HepG2 (cell line): ENCODE results near the gene PDZD7. TPM values are rescaled to one million over a fixed set of nuclear protein-coding genes. Genes with fewer than 3 reads are reported as not detected.

Experiments used
- FIP1L1 ChIP-seq: fragments of 200-400 bp; formaldehyde crosslinking; IDR thresholded peaks from 2 replicates; pipeline ENCODE4 v1.6.1; 2018; ENCODE audit warnings: low read depth, mild to moderate bottlenecking, low read length, moderate library complexity, borderline replicate concordance; ENCODE audit not compliant: insufficient read depth
- HMG20B ChIP-seq: conservative IDR thresholded peaks from 2 replicates; pipeline ENCODE4 v1.6.1; 2016; ENCODE audit warnings: missing genetic modification reagents, missing compliant biosample characterization
- KLF6 ChIP-seq: IDR thresholded peaks from 2 replicates; pipeline ENCODE4 v1.8.0; 2016; ENCODE audit warnings: missing biosample characterization, missing genetic modification reagents
- MED1 ChIP-seq: sonication (generic); formaldehyde crosslinking; IDR thresholded peaks from 2 replicates; pipeline ENCODE4 v1.4.0; 2020; ENCODE audit warnings: missing genetic modification reagents
- MXI1 ChIP-seq: IDR thresholded peaks from 3 replicates; pipeline ENCODE4 v1.6.1; 2012; ENCODE audit warnings: low read depth, low read length, inconsistent platforms, borderline replicate concordance
- TCF12 ChIP-seq, 2 experiments: fragments of 450-650 bp in 1 of 2; sonication (generic) in 1 of 2; formaldehyde crosslinking in 1 of 2; IDR thresholded peaks; 2 replicates each; pipeline versions ENCODE4 v1.6.1 to v1.8.0; 2017 to 2022; ENCODE audit warnings: antibody characterized with exemption in 1 of 2, mild to moderate bottlenecking in 1 of 2, missing genetic modification reagents in 1 of 2, moderate library complexity in 1 of 2
- ZBTB20 ChIP-seq: sonication (generic); formaldehyde crosslinking; IDR thresholded peaks from 2 replicates; pipeline ENCODE4 v1.8.1; 2023; ENCODE audit warnings: missing genetic modification reagents, low read depth, mild to moderate bottlenecking, borderline replicate concordance
- ZFX ChIP-seq: sonication (generic); formaldehyde crosslinking; IDR thresholded peaks from 2 replicates; pipeline ENCODE4 v1.4.0; 2020; ENCODE audit warnings: mild to moderate bottlenecking, low read depth, missing genetic modification reagents, moderate library complexity
- ZNF333 ChIP-seq: sonication (generic); formaldehyde crosslinking; IDR thresholded peaks from 2 replicates; pipeline ENCODE4 v1.4.0; 2020; ENCODE audit warnings: mild to moderate bottlenecking, missing genetic modification reagents, borderline replicate concordance
- ZNF558 ChIP-seq: sonication (generic); formaldehyde crosslinking; IDR thresholded peaks from 2 replicates; pipeline ENCODE4 v1.9.0; 2022; ENCODE audit warnings: mild to moderate bottlenecking, missing genetic modification reagents, borderline replicate concordance
- ZNF747 ChIP-seq: sonication (generic); formaldehyde crosslinking; IDR thresholded peaks from 2 replicates; pipeline ENCODE4 v1.8.1; 2023; ENCODE audit warnings: missing genetic modification reagents, mild to moderate bottlenecking, borderline replicate concordance
- ZNF879 ChIP-seq: sonication (generic); formaldehyde crosslinking; IDR thresholded peaks from 2 replicates; pipeline ENCODE4 v1.8.1; 2023; ENCODE audit warnings: missing genetic modification reagents
- polyA plus RNA-seq, 8 experiments: library from polyadenylated mRNA; depleted of rRNA in 3 of 8; stranded (reverse) in 7 of 8; unstranded in 1 of 8; fragments of >200 nt; fragmentation: Illumina TruSeq in 4 of 8; extraction: Trizol in 4 of 8; gene quantifications; 2 replicates each; pipeline versions ENCODE4 v1.2.1 to v1.2.3, GENCODE V29; 2011 to 2016; ENCODE audit warnings: low read depth in 4 of 8, missing spikeins in 1 of 8, mixed read lengths in 1 of 8; ENCODE audit not compliant: insufficient read depth in 1 of 8
- total RNA-seq, 5 experiments: library from RNA; depleted of rRNA; stranded (reverse); fragments of >200 nt; fragmentation: Illumina TruSeq; extraction: Trizol; gene quantifications; 2 replicates each; pipeline ENCODE4 v1.2.3, GENCODE V29; 2016; ENCODE audit warnings: low read depth in 1 of 5
- TF ChIP-seq, protein P1 (sequence below): sonication (generic); formaldehyde crosslinking; IDR thresholded peaks from 2 replicates; pipeline ENCODE4 v1.8.1; 2022; ENCODE audit warnings: low read depth, mild to moderate bottlenecking, missing genetic modification reagents
- TF ChIP-seq, protein P2 (sequence below): sonication (generic); formaldehyde crosslinking; IDR thresholded peaks from 2 replicates; pipeline ENCODE4 v1.8.1; 2023; ENCODE audit warnings: mild to moderate bottlenecking, moderate library complexity, missing genetic modification reagents
- TF ChIP-seq, protein P3 (sequence below): sonication (generic); formaldehyde crosslinking; conservative IDR thresholded peaks from 2 replicates; pipeline ENCODE4 v1.4.0; 2020; ENCODE audit warnings: missing genetic modification reagents
- TF ChIP-seq, protein P4 (sequence below), 2 experiments: fragments of 450-650 bp in 1 of 2; sonication (generic) in 1 of 2; formaldehyde crosslinking; IDR thresholded peaks; 2 replicates each; pipeline versions ENCODE4 v1.5.0 to v1.8.0; 2020 to 2022; ENCODE audit warnings: mild to moderate bottlenecking in 1 of 2, missing genetic modification reagents in 1 of 2
- TF ChIP-seq, protein P5 (sequence below): sonication (generic); formaldehyde crosslinking; IDR thresholded peaks from 2 replicates; pipeline ENCODE4 v1.8.1; 2023; ENCODE audit warnings: missing genetic modification reagents, inconsistent platforms, borderline replicate concordance
- TF ChIP-seq, protein P6 (sequence below): sonication (generic); formaldehyde crosslinking; IDR thresholded peaks from 2 replicates; pipeline ENCODE4 v1.4.0; 2020; ENCODE audit warnings: missing genetic modification reagents

Gene PDZD7
- total and polyA plus RNA-seq, 2 of the 13 experiments (the other 11 are each of a cell fraction or from before 2014, with no cell fraction given): 0.58 to 0.73 TPM

DNA sequence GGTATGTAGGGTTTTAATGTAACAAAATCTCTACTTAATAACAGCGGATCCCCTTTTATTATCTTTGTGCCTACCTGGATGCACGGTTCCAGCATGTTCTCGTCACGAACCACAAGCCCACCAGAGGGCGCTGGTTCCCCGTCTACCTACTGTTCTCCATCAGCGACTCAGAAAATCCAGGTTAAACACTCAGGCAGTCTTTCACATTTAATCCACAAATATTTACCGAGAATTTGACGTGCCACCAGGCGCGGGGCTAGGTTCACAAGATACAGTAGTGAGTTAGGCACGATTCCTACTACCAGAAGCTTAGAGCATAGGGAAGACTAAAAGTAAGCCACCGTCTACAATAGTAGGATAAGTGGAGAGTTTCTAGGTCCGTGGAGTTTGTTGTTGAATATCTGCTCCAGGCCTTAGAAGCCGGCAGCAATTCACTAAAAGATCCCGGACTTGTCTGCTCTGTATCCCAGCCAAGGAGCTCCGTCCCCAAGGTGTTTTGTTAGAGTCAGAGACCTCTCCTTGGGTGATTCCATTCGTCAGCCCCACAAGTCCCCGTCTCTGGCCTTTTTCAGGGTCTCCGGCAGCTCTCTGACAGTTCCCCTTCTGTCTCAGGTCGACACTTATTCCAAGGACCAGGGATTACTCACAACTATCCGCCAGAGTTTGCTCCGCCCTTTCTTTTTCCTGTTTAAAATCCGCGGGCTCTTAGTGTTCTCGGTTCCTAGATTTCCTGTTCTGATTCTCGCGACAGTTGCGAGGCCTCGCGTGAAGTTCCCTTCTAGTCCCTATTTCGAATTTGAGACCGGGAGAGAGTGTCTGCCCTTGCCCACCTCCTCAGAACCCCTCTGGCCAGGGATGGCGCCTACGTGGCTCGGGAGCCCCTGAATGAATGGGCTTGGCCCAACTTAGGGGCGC, 29.4 kb upstream of the PDZD7 start (continued):
- TF ChIP-seq KLF6 (CRISPR knock-in tag): 0 out of 2 replicates have a peak, but pooled peaks have one; percentile 14
- no peak for TF ChIP-seq ZNF558 (CRISPR knock-in tag)
- TF ChIP-seq, protein P1, sequence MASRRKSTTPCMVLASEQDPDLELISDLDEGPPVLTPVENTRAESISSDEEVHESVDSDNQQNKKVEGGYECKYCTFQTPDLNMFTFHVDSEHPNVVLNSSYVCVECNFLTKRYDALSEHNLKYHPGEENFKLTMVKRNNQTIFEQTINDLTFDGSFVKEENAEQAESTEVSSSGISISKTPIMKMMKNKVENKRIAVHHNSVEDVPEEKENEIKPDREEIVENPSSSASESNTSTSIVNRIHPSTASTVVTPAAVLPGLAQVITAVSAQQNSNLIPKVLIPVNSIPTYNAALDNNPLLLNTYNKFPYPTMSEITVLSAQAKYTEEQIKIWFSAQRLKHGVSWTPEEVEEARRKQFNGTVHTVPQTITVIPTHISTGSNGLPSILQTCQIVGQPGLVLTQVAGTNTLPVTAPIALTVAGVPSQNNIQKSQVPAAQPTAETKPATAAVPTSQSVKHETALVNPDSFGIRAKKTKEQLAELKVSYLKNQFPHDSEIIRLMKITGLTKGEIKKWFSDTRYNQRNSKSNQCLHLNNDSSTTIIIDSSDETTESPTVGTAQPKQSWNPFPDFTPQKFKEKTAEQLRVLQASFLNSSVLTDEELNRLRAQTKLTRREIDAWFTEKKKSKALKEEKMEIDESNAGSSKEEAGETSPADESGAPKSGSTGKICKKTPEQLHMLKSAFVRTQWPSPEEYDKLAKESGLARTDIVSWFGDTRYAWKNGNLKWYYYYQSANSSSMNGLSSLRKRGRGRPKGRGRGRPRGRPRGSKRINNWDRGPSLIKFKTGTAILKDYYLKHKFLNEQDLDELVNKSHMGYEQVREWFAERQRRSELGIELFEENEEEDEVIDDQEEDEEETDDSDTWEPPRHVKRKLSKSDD (CRISPR knock-in tag): no peak
- TF ChIP-seq, protein P2, sequence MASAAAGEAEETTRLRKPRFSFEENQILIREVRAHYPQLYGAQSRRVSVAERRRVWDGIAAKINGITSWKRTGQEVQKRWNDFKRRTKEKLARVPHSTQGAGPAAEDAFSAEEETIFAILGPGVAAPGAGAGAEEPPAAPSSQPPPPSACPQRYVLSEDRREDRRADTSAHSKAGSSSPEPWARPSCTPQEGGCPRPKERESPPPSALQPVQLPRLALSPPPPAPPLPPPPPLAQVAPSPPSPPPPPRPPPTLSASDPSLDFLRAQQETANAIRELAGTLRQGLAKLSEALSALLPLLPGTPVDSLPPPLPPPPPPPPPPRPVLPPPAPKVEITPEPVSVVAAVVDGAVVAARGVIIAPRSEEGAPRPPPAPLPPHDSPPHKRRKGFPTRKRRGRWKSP: peak; percentile 51; the same call in 1 of the 2 replicates
- TF ChIP-seq ZNF333 (CRISPR knock-in tag): no peak
- TF ChIP-seq, protein P3, sequence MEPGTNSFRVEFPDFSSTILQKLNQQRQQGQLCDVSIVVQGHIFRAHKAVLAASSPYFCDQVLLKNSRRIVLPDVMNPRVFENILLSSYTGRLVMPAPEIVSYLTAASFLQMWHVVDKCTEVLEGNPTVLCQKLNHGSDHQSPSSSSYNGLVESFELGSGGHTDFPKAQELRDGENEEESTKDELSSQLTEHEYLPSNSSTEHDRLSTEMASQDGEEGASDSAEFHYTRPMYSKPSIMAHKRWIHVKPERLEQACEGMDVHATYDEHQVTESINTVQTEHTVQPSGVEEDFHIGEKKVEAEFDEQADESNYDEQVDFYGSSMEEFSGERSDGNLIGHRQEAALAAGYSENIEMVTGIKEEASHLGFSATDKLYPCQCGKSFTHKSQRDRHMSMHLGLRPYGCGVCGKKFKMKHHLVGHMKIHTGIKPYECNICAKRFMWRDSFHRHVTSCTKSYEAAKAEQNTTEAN: no peak; the same call in 1 of the 2 replicates
- peak; percentile 33; the same call in 1 of the 2 replicates for TF ChIP-seq ZNF747 (CRISPR knock-in tag)
- no peak for TF ChIP-seq ZFX (CRISPR knock-in tag)
- no peak for TF ChIP-seq ZNF879 (CRISPR knock-in tag)
- TF ChIP-seq, protein P4, sequence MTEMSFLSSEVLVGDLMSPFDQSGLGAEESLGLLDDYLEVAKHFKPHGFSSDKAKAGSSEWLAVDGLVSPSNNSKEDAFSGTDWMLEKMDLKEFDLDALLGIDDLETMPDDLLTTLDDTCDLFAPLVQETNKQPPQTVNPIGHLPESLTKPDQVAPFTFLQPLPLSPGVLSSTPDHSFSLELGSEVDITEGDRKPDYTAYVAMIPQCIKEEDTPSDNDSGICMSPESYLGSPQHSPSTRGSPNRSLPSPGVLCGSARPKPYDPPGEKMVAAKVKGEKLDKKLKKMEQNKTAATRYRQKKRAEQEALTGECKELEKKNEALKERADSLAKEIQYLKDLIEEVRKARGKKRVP (CRISPR knock-in tag; IDR thresholded peaks at IDR 0.05): peak in 1 of 2 experiments; percentile 54; a peak in 1 of 4 replicates
- TF ChIP-seq, protein P5, sequence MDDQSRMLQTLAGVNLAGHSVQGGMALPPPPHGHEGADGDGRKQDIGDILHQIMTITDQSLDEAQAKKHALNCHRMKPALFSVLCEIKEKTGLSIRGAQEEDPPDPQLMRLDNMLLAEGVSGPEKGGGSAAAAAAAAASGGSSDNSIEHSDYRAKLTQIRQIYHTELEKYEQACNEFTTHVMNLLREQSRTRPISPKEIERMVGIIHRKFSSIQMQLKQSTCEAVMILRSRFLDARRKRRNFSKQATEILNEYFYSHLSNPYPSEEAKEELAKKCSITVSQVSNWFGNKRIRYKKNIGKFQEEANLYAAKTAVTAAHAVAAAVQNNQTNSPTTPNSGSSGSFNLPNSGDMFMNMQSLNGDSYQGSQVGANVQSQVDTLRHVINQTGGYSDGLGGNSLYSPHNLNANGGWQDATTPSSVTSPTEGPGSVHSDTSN (CRISPR knock-in tag): no peak
- peak; percentile 1; the same call in 1 of the 3 replicates for TF ChIP-seq MXI1
- TF ChIP-seq, protein P6, sequence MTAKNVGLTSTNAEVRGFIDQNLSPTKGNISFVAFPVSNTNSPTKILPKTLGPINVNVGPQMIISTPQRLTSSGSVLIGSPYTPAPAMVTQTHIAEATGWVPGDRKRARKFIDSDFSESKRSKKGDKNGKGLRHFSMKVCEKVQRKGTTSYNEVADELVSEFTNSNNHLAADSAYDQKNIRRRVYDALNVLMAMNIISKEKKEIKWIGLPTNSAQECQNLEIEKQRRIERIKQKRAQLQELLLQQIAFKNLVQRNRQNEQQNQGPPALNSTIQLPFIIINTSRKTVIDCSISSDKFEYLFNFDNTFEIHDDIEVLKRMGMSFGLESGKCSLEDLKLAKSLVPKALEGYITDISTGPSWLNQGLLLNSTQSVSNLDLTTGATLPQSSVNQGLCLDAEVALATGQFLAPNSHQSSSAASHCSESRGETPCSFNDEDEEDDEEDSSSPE (CRISPR knock-in tag): peak; percentile 96
- peak; percentile 57 for TF ChIP-seq ZBTB20
- TF ChIP-seq TCF12 (IDR thresholded peaks at IDR 0.05): no peak
- TF ChIP-seq TCF12 (CRISPR knock-in tag; IDR thresholded peaks at IDR 0.05): no peak
- peak; percentile 17; the same call in 1 of the 2 replicates for TF ChIP-seq MED1 (CRISPR knock-in tag)
- TF ChIP-seq FIP1L1: no peak
- TF ChIP-seq HMG20B (CRISPR knock-in tag): no peak
